Erythroblast (primary cell): ENCODE results near the gene PAOX.
"Not testable (repeated sequence)": the region's sequence is repeated elsewhere in the genome, so short reads cannot be mapped to it uniquely, and the experiment has no call there.

Source experiments
- DNase-seq, 2 experiments: peaks; one replicate each; lab custom pipeline; 2025; lab: John Stamatoyannopoulos, UW
- GATA1 ChIP-seq: IDR thresholded peaks from 2 replicates; pipeline ENCODE4 v1.6.1; 2011; ENCODE audit warnings: low read depth, mild to moderate bottlenecking, control low read depth, low read length, moderate library complexity
- POLR2A ChIP-seq: IDR thresholded peaks from 2 replicates; pipeline ENCODE4 v1.6.1; 2011; ENCODE audit warnings: mild to moderate bottlenecking, low read length

Gene PAOX

GRCh38 chr10:133361773-133362441 lies 17.2 kb upstream of the PAOX start:
- no peak for TF ChIP-seq GATA1
- no peak for DNase-seq

GRCh38 chr10:133362846-133363245 lies 16.2 kb upstream of the PAOX start:
- no peak for DNase-seq
- no peak for TF ChIP-seq POLR2A
- no peak for TF ChIP-seq GATA1

- TF ChIP-seq GATA1, result no peak
- TF ChIP-seq POLR2A, result no peak
- DNase-seq, result no peak
Measured at GRCh38 chr10:133364645-133365431, 14.2 kb upstream of the PAOX start.

- TF ChIP-seq POLR2A, result no peak
- TF ChIP-seq GATA1, result no peak
- DNase-seq, result no peak
Measured at GRCh38 chr10:133365461-133366129, 13.5 kb upstream of the PAOX start.

GRCh38 chr10:133366130-133366478 lies 13.0 kb upstream of the PAOX start:
- no peak for TF ChIP-seq POLR2A
- no peak for DNase-seq

- no peak for DNase-seq
- TF ChIP-seq POLR2A, result no peak
- no peak for TF ChIP-seq GATA1
Measured at GRCh38 chr10:133366751-133367150, 12.3 kb upstream of the PAOX start.

- not testable (repeated sequence) for DNase-seq
Measured at GRCh38 chr10:133367461-133367860, 11.6 kb upstream of the PAOX start.

- TF ChIP-seq POLR2A (no peak), GATA1 (no peak)
Measured at GRCh38 chr10:133368153-133368552, 10.9 kb upstream of the PAOX start.

GRCh38 chr10:133370030-133370786 lies 8.9 kb upstream of the PAOX start:
- TF ChIP-seq GATA1 (no peak), POLR2A (no peak)
- DNase-seq, result no peak

More at GRCh38 chr10:133368153-133368552, 10.9 kb upstream of the PAOX start:
- no peak for DNase-seq

- TF ChIP-seq POLR2A (no peak), GATA1 (no peak)
- no peak for DNase-seq
Measured at GRCh38 chr10:133372507-133372906, 6.6 kb upstream of the PAOX start.

- peak; percentile 93 to 95 for DNase-seq
- TF ChIP-seq POLR2A (peak; percentile 42), GATA1 (no peak)
Measured at GRCh38 chr10:133373174-133374090, 5.6 kb upstream of the PAOX start, which contains the start of gene ECHS1. TSS of gene ECHS1 (minus strand) at chr10:133373354. CDS start at chr10:133373333, 21 bp downstream.

- TF ChIP-seq POLR2A, result no peak
- TF ChIP-seq GATA1, result no peak
- DNase-seq, result no peak
Measured at GRCh38 chr10:133375357-133376115, 3.5 kb upstream of the PAOX start.

- not testable (repeated sequence) for DNase-seq
Measured at GRCh38 chr10:133376183-133376582, 2.9 kb upstream of the PAOX start.
